Measurements from ENCODE around the gene FRMD5.

The FRMD5 gene

GRCh38 chr15:43939070-43939469 is 256.0 kb downstream of the FRMD5 start:
- no peak overlapping the region for H3K27ac ChIP-seq (ENCODE audit: low read depth, low read length)

GRCh38 chr15:43934480-43934879 is 260.6 kb downstream of the FRMD5 start:
- Histone ChIP-seq H3K36me3 (ENCODE audit: low read length) (no peaks in the 10 kb centered on the region), H3K4me3 (ENCODE audit: insufficient read depth, low read length, poor library complexity, severe bottlenecking) (no peak overlapping the region), H3K27ac (ENCODE audit: low read depth, low read length) (no peak overlapping the region), H3K9me2 (replicated peaks; ENCODE audit: insufficient read depth, low read length) (no peaks in the 10 kb centered on the region), H3K4me2 (ENCODE audit: low read depth, low read length, poor library complexity, severe bottlenecking) (no peak overlapping the region), H3F3A (ENCODE audit: insufficient read depth) (no peaks in the 10 kb centered on the region), H3K79me2 (ENCODE audit: insufficient read depth, low read length) (no peaks in the 10 kb centered on the region), H3K9me3 (ENCODE audit: insufficient read depth, low read length) (no peaks in the 10 kb centered on the region), H3K27me3 (ENCODE audit: low read length) (no peaks in the 10 kb centered on the region), H3K9ac (ENCODE audit: low read length) (no peak overlapping the region), H2AFZ (ENCODE audit: low read depth, low read length, severe bottlenecking) (no peak overlapping the region), H4K20me1 (ENCODE audit: low read depth, low read length) (no peaks in the 10 kb centered on the region)
- TF ChIP-seq EZH2phosphoT487 (conservative IDR thresholded peaks at IDR 0.05; ENCODE audit: low read length): no peak
- TF ChIP-seq CTCF (IDR thresholded peaks at IDR 0.05; ENCODE audit: insufficient read depth, low read length, poor library complexity, severe bottlenecking): no peak

More at GRCh38 chr15:43939070-43939469, 256.0 kb downstream of the FRMD5 start:
- Histone ChIP-seq H3K9me2 (replicated peaks; ENCODE audit: insufficient read depth, low read length) (no peaks in the 10 kb centered on the region), H3K79me2 (ENCODE audit: insufficient read depth, low read length) (no peaks in the 10 kb centered on the region), H2AFZ (ENCODE audit: low read depth, low read length, severe bottlenecking) (no peak overlapping the region), H3F3A (ENCODE audit: insufficient read depth) (no peaks in the 10 kb centered on the region), H3K36me3 (ENCODE audit: low read length) (no peaks in the 10 kb centered on the region), H3K9ac (ENCODE audit: low read length) (no peak overlapping the region), H3K27me3 (ENCODE audit: low read length) (no peaks in the 10 kb centered on the region), H4K20me1 (ENCODE audit: low read depth, low read length) (no peaks in the 10 kb centered on the region), H3K4me3 (ENCODE audit: insufficient read depth, low read length, poor library complexity, severe bottlenecking) (no peak overlapping the region), H3K9me3 (ENCODE audit: insufficient read depth, low read length) (no peaks in the 10 kb centered on the region), H3K4me2 (ENCODE audit: low read depth, low read length, poor library complexity, severe bottlenecking) (no peak overlapping the region)
- TF ChIP-seq CTCF (IDR thresholded peaks at IDR 0.05; ENCODE audit: insufficient read depth, low read length, poor library complexity, severe bottlenecking) (no peak), EZH2phosphoT487 (conservative IDR thresholded peaks at IDR 0.05; ENCODE audit: low read length) (no peak)

GRCh38 chr15:43932907-43933306 is 262.2 kb downstream of the FRMD5 start:
- H3K9me3 ChIP-seq (ENCODE audit: insufficient read depth, low read length): no peaks in the 10 kb centered on the region
- no peaks in the 10 kb centered on the region for H3K36me3 ChIP-seq (ENCODE audit: low read length)
- TF ChIP-seq EZH2phosphoT487 (conservative IDR thresholded peaks at IDR 0.05; ENCODE audit: low read length) (no peak), CTCF (IDR thresholded peaks at IDR 0.05; ENCODE audit: insufficient read depth, low read length, poor library complexity, severe bottlenecking) (no peak)
- no peak overlapping the region for H2AFZ ChIP-seq (ENCODE audit: low read depth, low read length, severe bottlenecking)
- H4K20me1 ChIP-seq (ENCODE audit: low read depth, low read length): no peaks in the 10 kb centered on the region
- H3K4me2 ChIP-seq (ENCODE audit: low read depth, low read length, poor library complexity, severe bottlenecking): no peak overlapping the region
- no peaks in the 10 kb centered on the region for H3K9me2 ChIP-seq (replicated peaks; ENCODE audit: insufficient read depth, low read length)
- no peak overlapping the region for H3K27ac ChIP-seq (ENCODE audit: low read depth, low read length)
- H3F3A ChIP-seq (ENCODE audit: insufficient read depth): no peaks in the 10 kb centered on the region
- H3K9ac ChIP-seq (ENCODE audit: low read length): no peak overlapping the region
- no peaks in the 10 kb centered on the region for H3K27me3 ChIP-seq (ENCODE audit: low read length)
- no peaks in the 10 kb centered on the region for H3K79me2 ChIP-seq (ENCODE audit: insufficient read depth, low read length)
- no peak overlapping the region for H3K4me3 ChIP-seq (ENCODE audit: insufficient read depth, low read length, poor library complexity, severe bottlenecking)
